NCI-H128 (cell line): Measurements from ENCODE around the gene ZNF775.
"Not testable (repeated sequence)": the region's sequence is repeated elsewhere in the genome, so short reads cannot be mapped to it uniquely, and the experiment has no call there.

Source experiments
- DNase-seq: peaks from one replicate; lab custom pipeline; 2025; ENCODE audit not compliant: unreplicated experiment; lab: John Stamatoyannopoulos, UW

The ZNF775 gene

GRCh38 chr7:150382123-150382843 is 3.2 kb downstream of the ZNF775 start:
- DNase-seq = no peak

DNA sequence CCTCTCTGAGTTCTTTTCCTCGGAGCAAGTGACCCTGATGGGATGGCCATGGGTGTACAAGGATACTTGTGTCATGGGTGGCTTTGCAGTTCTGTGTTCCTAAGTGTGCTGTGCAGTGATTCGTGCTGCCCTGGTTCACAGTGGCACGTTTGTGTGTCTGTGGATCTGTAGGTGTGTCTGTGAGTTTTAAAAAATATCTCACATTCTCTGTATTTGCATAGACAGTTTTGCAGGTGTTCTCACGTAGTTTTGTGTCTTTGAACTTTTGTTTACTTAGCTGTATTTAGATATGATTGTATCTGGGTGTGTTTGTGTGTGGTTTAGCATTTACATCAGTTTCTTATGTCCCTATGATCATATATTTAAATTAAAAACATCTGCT is 3.7 kb downstream of the ZNF775 start:
- no peak for DNase-seq

GRCh38 chr7:150383710-150384397 is 4.7 kb downstream of the ZNF775 start:
- DNase-seq = no peak

- no peak for DNase-seq
Measured at GRCh38 chr7:150384406-150385301, 5.5 kb downstream of the ZNF775 start.

- no peak for DNase-seq
Measured at GRCh38 chr7:150385302-150385723, 6.2 kb downstream of the ZNF775 start.

- DNase-seq = not testable (repeated sequence)
Measured at GRCh38 chr7:150385884-150386283, 6.8 kb downstream of the ZNF775 start.

- no peak for DNase-seq
Measured at GRCh38 chr7:150388306-150388705, 9.2 kb downstream of the ZNF775 start.

- DNase-seq = no peak
Measured at GRCh38 chr7:150388709-150389531, 9.8 kb downstream of the ZNF775 start.

GRCh38 chr7:150389532-150389816 is 10.3 kb downstream of the ZNF775 start:
- DNase-seq = no peak

DNA sequence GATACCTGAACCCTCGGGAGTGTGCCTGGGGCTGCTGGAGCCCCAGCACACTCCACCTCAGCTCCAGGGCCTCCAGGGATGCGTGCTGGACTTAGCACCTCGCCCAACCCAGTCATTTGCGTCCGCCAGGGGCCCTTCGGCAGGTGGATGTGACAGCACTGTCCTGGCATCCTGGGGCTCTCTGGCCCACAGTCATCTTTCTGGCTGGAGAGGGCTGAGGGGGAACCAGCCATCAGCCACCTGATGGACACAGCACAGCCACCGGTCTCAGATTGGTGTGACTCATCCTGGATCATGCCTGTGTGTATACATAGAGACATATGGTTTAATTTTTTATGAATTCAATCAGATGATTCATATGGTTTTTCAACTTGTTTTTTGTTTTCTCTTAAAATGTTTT is 11.1 kb downstream of the ZNF775 start:
- DNase-seq = no peak

- DNase-seq = no peak
Measured at GRCh38 chr7:150393325-150393724, 14.2 kb downstream of the ZNF775 start.

DNA sequence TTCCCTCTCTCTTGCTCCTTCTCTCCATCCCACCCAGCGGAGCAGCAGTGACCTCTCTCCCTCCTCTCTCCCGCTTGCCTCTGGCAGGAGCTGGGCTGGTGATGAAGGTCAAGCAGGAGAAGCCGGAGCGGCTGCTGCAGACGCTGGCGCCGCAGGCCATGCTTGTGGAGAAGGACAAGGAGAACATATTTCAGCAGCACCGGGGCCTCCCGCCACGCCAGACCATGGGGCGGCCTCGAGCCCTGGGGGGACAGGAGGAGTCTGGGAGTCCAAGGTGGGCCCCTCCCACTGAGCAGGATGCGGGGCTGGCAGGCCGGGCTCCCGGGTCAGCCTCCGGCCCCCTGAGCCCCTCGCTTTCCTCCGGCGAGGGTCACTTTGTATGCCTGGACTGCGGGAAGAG is 17.3 kb downstream of the ZNF775 start:
- no peak for DNase-seq

DNA sequence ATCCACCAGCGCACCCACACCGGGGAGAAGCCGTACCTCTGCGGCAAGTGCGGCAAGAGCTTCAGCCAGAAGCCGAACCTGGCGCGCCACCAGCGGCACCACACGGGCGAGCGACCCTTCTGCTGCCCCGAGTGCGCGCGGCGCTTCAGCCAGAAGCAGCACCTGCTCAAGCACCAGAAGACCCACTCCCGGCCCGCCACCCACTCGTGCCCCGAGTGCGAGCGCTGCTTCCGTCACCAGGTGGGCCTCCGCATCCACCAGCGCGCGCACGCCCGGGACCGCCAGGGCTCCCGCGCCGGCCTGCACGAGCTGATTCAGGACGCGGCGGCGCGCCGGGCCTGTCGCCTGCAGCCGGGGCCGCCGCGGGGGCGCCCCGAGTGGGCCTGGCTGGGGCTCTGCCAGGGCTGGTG is 17.7 kb downstream of the ZNF775 start:
- no peak for DNase-seq

DNA sequence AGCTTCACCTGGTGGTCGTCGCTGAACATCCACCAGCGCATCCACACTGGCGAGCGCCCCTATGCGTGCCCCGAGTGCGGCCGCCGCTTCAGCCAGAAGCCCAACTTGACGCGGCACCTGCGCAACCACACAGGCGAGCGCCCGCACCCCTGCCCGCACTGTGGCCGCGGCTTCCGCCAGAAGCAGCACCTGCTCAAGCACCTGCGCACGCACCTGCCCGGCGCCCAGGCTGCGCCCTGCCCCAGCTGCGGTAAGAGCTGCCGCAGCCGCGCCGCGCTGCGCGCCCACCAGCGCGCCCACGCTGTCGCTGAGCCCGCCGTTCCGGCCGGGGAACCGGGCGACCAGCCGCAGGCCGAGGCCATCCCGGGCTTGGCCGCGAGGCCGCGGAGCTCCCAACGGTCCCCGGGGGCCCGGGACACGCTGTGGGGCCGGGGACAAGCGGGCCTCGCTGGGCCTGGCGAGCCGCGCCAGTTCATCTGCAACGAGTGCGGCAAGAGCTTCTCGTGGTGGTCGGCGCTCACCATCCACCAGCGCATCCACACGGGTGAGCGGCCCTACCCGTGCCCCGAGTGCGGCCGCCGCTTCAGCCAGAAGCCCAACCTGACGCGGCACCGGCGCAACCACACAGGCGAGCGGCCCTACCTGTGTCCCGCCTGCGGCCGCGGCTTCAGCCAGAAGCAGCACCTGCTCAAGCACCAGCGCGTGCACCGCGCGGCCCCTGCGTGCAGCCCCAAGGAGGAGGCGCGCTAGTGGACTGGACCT is 18.4 kb downstream of the ZNF775 start:
- DNase-seq = no peak

- no peak for DNase-seq
Measured at GRCh38 chr7:150398108-150398964, 19.2 kb downstream of the ZNF775 start.

GRCh38 chr7:150398965-150399320 is 19.8 kb downstream of the ZNF775 start:
- DNase-seq = no peak

GRCh38 chr7:150399421-150400007 is 20.4 kb downstream of the ZNF775 start:
- DNase-seq = no peak

DNA sequence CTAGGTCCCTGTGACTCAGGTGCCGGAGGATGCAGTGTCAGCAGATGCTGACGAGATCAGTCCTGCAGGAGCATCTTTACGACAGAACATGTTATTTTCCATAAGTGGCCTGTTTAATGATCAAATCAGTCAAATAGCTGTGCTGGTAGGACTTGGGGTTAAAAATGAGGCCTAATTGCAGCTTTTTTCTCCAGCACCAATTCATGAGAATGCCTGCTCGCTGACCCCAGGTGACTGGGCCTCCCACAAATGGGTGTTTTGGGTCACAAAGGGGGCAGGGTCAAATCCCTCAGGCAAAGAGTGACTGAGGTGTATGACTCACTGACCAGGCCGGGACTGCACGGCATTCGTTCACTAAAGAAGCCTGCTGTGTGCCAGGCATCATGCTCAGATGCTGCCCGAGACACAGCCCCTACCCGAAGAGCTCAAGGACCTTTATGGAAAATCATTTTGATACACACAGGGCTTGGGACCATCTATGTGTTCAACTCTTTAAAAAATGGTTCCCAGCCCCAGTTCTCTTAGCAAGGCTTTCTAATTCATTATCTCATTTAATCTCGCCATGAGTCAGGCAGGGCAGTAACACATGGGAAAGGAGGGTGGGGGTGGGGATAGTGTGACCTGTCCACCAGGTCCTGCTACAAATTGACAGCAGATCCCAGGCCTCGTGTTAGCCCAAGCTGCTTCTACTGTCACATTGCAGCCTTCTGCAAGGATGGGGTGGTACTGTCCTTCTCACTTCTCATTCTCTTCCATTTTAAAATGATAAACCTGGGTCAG is 21.1 kb downstream of the ZNF775 start:
- no peak for DNase-seq
